ENCODE results near the gene TCP1. TPM values are rescaled to one million over a fixed set of nuclear protein-coding genes. Genes with fewer than 3 reads are reported as not detected.
A peak's percentile ranks its signal among the peaks of the same experiment; 100 is the strongest.

The TCP1 gene
- total and polyA plus RNA-seq, 9 of the 15 experiments (the other 6 are each of a cell fraction or from before 2014, with no cell fraction given), result 331 to 801 (median 645) TPM

DNA sequence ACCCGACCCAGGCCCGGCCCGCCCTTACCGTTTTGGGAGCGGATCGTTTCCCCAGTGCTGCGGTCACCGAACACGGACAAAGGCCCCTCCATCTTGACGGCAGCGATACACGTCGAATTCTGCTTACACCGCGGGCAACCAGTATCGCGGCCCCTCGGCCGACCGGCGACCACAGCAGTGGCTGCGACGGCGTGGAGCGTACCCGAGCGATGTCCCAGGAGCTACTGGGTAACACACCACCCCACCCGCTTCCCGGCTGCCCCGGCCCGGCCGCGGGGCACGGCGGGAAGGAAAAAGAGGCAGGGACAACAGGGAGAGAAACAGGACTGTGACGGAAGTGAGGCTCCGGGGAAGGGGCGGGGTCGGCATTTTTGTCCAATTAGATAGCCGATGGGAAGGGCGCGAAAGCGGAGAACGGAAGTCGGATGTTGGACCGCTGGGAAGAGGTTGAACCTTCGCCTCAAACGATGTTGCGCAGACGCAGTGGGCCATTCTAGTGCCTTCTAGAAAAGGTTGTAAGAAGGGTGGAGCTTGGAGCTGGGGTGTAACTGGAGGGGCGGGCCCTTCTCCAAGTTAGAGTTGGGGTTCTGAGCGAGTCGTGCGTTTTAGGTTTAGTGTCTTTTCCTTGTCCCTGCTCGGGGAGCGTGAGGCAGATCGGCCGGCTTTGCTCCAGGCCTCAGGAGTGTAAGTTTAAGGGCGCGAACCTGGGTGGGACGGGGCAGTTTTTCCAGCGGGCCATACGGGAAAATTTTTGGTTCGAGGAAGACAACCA lies at the start of gene TCP1 (continued):
- TF ChIP-seq, protein P1, sequence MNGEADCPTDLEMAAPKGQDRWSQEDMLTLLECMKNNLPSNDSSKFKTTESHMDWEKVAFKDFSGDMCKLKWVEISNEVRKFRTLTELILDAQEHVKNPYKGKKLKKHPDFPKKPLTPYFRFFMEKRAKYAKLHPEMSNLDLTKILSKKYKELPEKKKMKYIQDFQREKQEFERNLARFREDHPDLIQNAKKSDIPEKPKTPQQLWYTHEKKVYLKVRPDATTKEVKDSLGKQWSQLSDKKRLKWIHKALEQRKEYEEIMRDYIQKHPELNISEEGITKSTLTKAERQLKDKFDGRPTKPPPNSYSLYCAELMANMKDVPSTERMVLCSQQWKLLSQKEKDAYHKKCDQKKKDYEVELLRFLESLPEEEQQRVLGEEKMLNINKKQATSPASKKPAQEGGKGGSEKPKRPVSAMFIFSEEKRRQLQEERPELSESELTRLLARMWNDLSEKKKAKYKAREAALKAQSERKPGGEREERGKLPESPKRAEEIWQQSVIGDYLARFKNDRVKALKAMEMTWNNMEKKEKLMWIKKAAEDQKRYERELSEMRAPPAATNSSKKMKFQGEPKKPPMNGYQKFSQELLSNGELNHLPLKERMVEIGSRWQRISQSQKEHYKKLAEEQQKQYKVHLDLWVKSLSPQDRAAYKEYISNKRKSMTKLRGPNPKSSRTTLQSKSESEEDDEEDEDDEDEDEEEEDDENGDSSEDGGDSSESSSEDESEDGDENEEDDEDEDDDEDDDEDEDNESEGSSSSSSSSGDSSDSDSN (IDR thresholded peaks at IDR 0.05; ENCODE audit: borderline replicate concordance in 1 of 2, low read depth in 2 of 2, low read length in 2 of 2), result peak; percentile 51 to 54; a peak in 1 of 4 replicates
- TF ChIP-seq TFAM (CRISPR knock-in tag; conservative IDR thresholded peaks at IDR 0.05), result no peak
- peak; percentile 70 for TF ChIP-seq SETDB1 (IDR thresholded peaks at IDR 0.05; ENCODE audit: low read length)
- TF ChIP-seq STAT5A (IDR thresholded peaks at IDR 0.05; ENCODE audit: borderline replicate concordance, low read length), result peak; percentile 49; the same call in 1 of the 2 replicates
- TF ChIP-seq DNMT1 (IDR thresholded peaks at IDR 0.05), result no peak
- peak; percentile 68 for TF ChIP-seq ZFP1 (CRISPR knock-in tag; IDR thresholded peaks at IDR 0.05)
- TF ChIP-seq CHD2 (IDR thresholded peaks at IDR 0.05; ENCODE audit: low read depth, low read length), result peak; percentile 17; the same call in 1 of the 2 replicates
- no peak; the same call in 1 of the 2 replicates for TF ChIP-seq NR1H2 (CRISPR knock-in tag; IDR thresholded peaks at IDR 0.05)
- no peak for TF ChIP-seq KAT2B (IDR thresholded peaks at IDR 0.05; ENCODE audit: low read depth, low read length)
- TF ChIP-seq, protein P2, sequence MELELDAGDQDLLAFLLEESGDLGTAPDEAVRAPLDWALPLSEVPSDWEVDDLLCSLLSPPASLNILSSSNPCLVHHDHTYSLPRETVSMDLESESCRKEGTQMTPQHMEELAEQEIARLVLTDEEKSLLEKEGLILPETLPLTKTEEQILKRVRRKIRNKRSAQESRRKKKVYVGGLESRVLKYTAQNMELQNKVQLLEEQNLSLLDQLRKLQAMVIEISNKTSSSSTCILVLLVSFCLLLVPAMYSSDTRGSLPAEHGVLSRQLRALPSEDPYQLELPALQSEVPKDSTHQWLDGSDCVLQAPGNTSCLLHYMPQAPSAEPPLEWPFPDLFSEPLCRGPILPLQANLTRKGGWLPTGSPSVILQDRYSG (tag; conservative IDR thresholded peaks at IDR 0.05; ENCODE audit: low read depth), result no peak
- TF ChIP-seq, protein P3, sequence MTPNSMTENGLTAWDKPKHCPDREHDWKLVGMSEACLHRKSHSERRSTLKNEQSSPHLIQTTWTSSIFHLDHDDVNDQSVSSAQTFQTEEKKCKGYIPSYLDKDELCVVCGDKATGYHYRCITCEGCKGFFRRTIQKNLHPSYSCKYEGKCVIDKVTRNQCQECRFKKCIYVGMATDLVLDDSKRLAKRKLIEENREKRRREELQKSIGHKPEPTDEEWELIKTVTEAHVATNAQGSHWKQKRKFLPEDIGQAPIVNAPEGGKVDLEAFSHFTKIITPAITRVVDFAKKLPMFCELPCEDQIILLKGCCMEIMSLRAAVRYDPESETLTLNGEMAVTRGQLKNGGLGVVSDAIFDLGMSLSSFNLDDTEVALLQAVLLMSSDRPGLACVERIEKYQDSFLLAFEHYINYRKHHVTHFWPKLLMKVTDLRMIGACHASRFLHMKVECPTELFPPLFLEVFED (CRISPR knock-in tag; conservative IDR thresholded peaks at IDR 0.05), result 0 out of 2 replicates have a peak, but pooled peaks have one; percentile 31
- peak; percentile 81 for TF ChIP-seq C11orf30 (IDR thresholded peaks at IDR 0.05; ENCODE audit: low read depth)
- TF ChIP-seq MTA2 (IDR thresholded peaks at IDR 0.05; ENCODE audit: low read depth), result no peak
- TF ChIP-seq, protein P4, sequence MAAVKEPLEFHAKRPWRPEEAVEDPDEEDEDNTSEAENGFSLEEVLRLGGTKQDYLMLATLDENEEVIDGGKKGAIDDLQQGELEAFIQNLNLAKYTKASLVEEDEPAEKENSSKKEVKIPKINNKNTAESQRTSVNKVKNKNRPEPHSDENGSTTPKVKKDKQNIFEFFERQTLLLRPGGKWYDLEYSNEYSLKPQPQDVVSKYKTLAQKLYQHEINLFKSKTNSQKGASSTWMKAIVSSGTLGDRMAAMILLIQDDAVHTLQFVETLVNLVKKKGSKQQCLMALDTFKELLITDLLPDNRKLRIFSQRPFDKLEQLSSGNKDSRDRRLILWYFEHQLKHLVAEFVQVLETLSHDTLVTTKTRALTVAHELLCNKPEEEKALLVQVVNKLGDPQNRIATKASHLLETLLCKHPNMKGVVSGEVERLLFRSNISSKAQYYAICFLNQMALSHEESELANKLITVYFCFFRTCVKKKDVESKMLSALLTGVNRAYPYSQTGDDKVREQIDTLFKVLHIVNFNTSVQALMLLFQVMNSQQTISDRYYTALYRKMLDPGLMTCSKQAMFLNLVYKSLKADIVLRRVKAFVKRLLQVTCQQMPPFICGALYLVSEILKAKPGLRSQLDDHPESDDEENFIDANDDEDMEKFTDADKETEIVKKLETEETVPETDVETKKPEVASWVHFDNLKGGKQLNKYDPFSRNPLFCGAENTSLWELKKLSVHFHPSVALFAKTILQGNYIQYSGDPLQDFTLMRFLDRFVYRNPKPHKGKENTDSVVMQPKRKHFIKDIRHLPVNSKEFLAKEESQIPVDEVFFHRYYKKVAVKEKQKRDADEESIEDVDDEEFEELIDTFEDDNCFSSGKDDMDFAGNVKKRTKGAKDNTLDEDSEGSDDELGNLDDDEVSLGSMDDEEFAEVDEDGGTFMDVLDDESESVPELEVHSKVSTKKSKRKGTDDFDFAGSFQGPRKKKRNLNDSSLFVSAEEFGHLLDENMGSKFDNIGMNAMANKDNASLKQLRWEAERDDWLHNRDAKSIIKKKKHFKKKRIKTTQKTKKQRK (IDR thresholded peaks at IDR 0.05; ENCODE audit: borderline replicate concordance, low read depth, low read length), result no peak
- TF ChIP-seq POU5F1 (IDR thresholded peaks at IDR 0.05; ENCODE audit: borderline replicate concordance, low read depth, low read length, partially characterized antibody), result no peak
- TF ChIP-seq DDX20 (tag; IDR thresholded peaks at IDR 0.05; ENCODE audit: low read depth), result no peak
- TF ChIP-seq NELFE (IDR thresholded peaks at IDR 0.05; ENCODE audit: insufficient read depth, insufficient read length), result peak; percentile 42
- no peak for TF ChIP-seq CBX5 (IDR thresholded peaks at IDR 0.05; ENCODE audit: borderline replicate concordance, low read depth)

All from K562 (cell line).